ENCODE results near the gene GGTA1.

The GGTA1 gene

GRCh38 chr9:121499427-121500164 lies at the start of gene GGTA1:
GGTA1 (minus strand) TSS chr9:121499844; CDS start chr9:121467922, 31,922 bp downstream.
- TF ChIP-seq, protein P1, sequence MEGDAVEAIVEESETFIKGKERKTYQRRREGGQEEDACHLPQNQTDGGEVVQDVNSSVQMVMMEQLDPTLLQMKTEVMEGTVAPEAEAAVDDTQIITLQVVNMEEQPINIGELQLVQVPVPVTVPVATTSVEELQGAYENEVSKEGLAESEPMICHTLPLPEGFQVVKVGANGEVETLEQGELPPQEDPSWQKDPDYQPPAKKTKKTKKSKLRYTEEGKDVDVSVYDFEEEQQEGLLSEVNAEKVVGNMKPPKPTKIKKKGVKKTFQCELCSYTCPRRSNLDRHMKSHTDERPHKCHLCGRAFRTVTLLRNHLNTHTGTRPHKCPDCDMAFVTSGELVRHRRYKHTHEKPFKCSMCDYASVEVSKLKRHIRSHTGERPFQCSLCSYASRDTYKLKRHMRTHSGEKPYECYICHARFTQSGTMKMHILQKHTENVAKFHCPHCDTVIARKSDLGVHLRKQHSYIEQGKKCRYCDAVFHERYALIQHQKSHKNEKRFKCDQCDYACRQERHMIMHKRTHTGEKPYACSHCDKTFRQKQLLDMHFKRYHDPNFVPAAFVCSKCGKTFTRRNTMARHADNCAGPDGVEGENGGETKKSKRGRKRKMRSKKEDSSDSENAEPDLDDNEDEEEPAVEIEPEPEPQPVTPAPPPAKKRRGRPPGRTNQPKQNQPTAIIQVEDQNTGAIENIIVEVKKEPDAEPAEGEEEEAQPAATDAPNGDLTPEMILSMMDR (IDR thresholded peaks at IDR 0.05), result no peak
- H3K27ac ChIP-seq, result peak within 1 kb of the TSS; percentile 92 to 96
- intact Hi-C loops (cut with DNase I; ENCODE audit: low total_unique reads), result loop anchor here (5.0 kb wide), 1 partner anchor 37 kb away; no protein-coding TSS in a partner anchor
- H3K4me1 ChIP-seq, result peaks cover 0 to 47% (median 27%) of the 10 kb centered on the region in 4 donors
- no peaks in the 10 kb centered on the region for H3K9me3 ChIP-seq
- H3K27me3 ChIP-seq, result no peaks in the 10 kb centered on the region
- peak; percentile 69 to 80 for DNase-seq
- H3K36me3 ChIP-seq, result no peaks in the 10 kb centered on the region
- peak within 1 kb of the TSS; percentile 69 to 82 for H3K4me3 ChIP-seq

- no peak overlapping the region for H3K4me3 ChIP-seq
- DNase-seq, result no peak
- peaks cover 0 to 24% (median 15%) of the 10 kb centered on the region in 4 donors for H3K4me1 ChIP-seq
- peaks cover 0 to 3% of the 10 kb centered on the region in 2 donors for H3K27me3 ChIP-seq
- TF ChIP-seq, protein P1 (IDR thresholded peaks at IDR 0.05), result no peak
- H3K27ac ChIP-seq, result no peak overlapping the region
- no peaks in the 10 kb centered on the region for H3K36me3 ChIP-seq
- intact Hi-C loops (cut with DNase I; ENCODE audit: low total_unique reads), result loop anchor here (5.0 kb wide), 1 partner anchor 444 kb away; no protein-coding TSS in a partner anchor
- no peaks in the 10 kb centered on the region for H3K9me3 ChIP-seq
Observed at GRCh38 chr9:121548666-121549065, 49.0 kb upstream of the GGTA1 start.

DNA sequence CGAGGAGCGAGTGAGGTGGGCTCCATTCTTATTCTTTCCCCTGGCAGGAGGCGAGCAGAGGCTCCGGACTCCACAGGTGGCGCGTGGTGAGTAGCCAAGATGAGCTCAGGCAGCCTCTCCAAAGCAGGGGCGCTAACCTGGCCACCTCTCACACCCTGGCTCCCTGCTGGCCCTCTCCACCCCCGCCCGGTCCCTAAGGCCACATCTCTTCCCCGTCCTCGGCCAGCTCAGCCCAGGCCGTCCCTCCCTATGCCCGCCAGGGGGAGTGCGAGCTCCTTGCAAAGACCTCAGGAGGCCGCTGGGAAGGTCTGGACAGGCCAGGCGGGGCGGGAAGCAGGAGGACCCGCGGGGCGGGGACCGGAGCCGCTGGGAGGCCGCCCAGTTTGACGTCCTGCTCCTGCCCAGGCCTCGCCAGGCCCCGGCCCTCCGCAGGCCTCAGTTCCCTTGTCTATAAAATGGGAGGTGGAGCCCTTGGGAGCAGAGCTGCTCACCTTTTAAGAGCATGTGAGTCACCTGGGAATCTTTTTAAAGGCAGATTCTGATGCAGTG lies 46.3 kb upstream of the GGTA1 start:
- TF ChIP-seq, protein P1 (IDR thresholded peaks at IDR 0.05), result peak; percentile 95 to 97
- H3K27me3 ChIP-seq, result peaks cover 0 to 3% of the 10 kb centered on the region in 2 donors
- H3K4me1 ChIP-seq, result peaks cover 0 to 22% (median 14%) of the 10 kb centered on the region in 4 donors
- DNase-seq, result peak; percentile 97
- no peaks in the 10 kb centered on the region for H3K36me3 ChIP-seq
- H3K9me3 ChIP-seq, result no peaks in the 10 kb centered on the region
- H3K4me3 ChIP-seq, result peak overlapping the region; percentile 22 to 36
- intact Hi-C loops (cut with DNase I; ENCODE audit: low total_unique reads), result loop anchor here (5.0 kb wide), 1 partner anchor 446 kb away; no protein-coding TSS in a partner anchor
- no peak overlapping the region for H3K27ac ChIP-seq

GRCh38 chr9:121545150-121545874 lies 45.7 kb upstream of the GGTA1 start:
- peaks cover 0 to 3% of the 10 kb centered on the region in 2 donors for H3K27me3 ChIP-seq
- H3K9me3 ChIP-seq, result no peaks in the 10 kb centered on the region
- TF ChIP-seq, protein P1 (IDR thresholded peaks at IDR 0.05), result no peak
- no peaks in the 10 kb centered on the region for H3K36me3 ChIP-seq
- DNase-seq, result no peak
- H3K27ac ChIP-seq, result no peak overlapping the region
- peaks cover 0 to 16% (median 11%) of the 10 kb centered on the region in 4 donors for H3K4me1 ChIP-seq
- H3K4me3 ChIP-seq, result no peak overlapping the region
- intact Hi-C loops (cut with DNase I; ENCODE audit: low total_unique reads), result loop anchor here (5.0 kb wide), 1 partner anchor 447 kb away; no protein-coding TSS in a partner anchor

- no peaks in the 10 kb centered on the region for H3K9me3 ChIP-seq
- no peaks in the 10 kb centered on the region for H3K36me3 ChIP-seq
- no peak overlapping the region for H3K27ac ChIP-seq
- peaks cover 0 to 25% (median 16%) of the 10 kb centered on the region in 4 donors for H3K4me1 ChIP-seq
- TF ChIP-seq, protein P1 (IDR thresholded peaks at IDR 0.05), result no peak
- intact Hi-C loops (cut with DNase I; ENCODE audit: low total_unique reads), result no loop called here
- no peak for DNase-seq
- no peak overlapping the region for H3K4me3 ChIP-seq
- peaks cover 0 to 3% of the 10 kb centered on the region in 2 donors for H3K27me3 ChIP-seq
Observed at GRCh38 chr9:121542025-121542424, 42.4 kb upstream of the GGTA1 start.
